ELF-1 (cell line): ENCODE results near the gene GALNT4.

Source experiments
- DNase-seq: peaks from one replicate; pipeline ENCODE4 v3.0.0-alpha.2; 2016; ENCODE audit warnings: low read depth, low spot score

GALNT4 gene

DNA sequence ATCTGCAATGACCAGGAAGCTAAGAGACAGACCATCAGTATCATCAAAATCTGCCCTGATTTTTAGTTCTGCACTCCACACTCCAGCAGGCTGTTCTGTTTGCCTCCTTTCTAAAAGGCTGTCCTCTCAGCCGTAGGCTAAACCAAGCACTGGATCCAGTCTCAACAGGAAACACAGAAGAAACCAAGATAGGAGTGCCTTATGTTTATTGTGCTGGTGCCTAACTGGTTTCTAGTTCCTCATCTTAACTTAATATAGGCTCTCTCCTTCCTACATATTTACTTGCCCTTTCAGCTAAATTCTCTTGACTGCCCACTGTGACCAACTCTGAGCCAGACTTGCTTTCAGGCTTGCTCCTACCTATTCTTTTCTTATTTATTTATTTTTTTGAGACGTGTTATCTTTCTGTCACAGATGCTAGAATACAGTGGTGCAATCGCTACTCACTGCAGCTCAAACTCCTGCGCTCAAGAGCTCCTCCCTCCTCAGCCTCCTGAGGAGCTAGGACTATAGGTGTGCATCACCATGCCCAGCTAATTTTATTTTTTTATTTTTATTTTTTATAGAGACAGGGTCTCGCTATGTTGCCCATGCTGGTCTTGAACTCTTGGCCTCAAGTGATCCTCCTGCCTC, 30.8 kb downstream of the GALNT4 start:
- no peak for DNase-seq

- DNase-seq, result no peak
Observed at GRCh38 chr12:89492883-89493282, 31.7 kb downstream of the GALNT4 start.

- DNase-seq, result no peak
Observed at GRCh38 chr12:89490922-89491321, 33.7 kb downstream of the GALNT4 start.

DNA sequence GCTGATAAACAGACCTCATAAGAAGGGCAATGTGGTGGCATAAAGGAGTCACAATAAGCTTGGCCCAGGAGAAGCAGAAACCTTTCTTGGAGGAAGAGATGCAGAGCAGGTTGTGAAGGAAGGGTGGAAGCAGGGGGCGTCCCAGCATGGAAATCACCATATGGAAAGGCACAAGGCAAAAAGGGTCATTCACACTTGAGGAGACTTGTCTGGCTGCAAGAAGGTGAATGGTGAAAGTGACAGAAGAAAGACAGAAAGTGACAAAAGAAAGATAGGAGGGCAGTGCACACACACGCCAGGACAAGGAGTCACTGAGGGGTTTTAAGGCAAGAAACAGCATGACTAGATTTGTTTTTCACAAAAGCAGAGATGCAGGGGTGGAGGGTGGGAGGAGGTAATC, 38.3 kb downstream of the GALNT4 start:
- DNase-seq, result no peak

GRCh38 chr12:89484470-89484869, 40.1 kb downstream of the GALNT4 start:
- no peak for DNase-seq

GRCh38 chr12:89481213-89481914, 43.2 kb downstream of the GALNT4 start:
- no peak for DNase-seq

- DNase-seq, result no peak
Observed at GRCh38 chr12:89479982-89480381, 44.6 kb downstream of the GALNT4 start.

- no peak for DNase-seq
Observed at GRCh38 chr12:89477633-89478279, 46.8 kb downstream of the GALNT4 start.

DNA sequence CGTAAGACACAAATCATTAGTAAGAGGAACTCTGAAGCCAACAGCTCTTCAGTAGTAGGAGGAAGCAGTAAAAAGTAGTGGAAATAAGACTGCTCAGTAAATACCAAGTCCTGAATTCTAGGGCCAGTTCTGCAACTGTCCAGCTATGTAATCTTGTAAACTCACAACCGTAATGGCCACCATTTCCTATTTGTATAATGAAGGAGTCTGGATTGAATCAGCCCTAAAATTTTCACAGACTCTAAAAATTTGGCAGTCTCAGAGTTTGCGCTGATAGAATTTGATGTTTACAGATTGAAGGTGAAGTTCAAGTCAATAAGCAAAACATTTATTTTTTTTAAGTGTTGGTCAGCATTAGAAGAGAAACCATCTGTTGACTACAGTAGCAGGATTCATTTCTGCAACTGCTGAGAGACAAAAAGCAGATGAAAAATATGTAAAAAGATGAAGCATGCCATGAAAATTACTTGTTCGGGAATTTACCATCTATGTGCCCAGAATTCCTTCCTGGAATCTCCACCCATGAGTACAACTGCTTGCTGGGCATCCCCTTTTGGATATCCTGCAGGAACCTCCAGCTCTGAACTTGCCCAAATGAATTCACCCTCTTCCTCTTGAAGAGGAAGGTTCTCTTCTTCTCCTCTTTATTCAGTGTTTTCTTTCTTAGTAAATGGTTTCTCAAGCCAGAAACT, 47.5 kb downstream of the GALNT4 start:
- DNase-seq, result no peak

DNA sequence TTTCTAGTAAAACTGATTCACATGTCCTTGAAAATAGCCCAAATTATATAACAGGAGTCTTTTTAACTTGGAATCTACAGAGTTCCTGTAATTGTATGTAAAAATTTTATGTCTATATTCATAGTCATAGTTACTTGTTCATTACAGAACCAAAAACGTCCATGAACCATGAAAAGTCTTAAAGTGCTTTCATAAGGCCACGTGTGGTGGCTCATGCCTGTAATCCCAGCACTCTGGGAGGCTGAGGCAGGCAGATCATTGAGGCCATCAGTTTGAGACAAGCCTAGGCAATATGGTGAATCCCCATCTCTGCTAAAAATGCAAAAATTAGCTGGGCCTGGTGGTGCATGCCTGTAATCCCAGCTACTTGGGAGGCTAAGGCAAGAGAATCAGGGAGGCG, 48.4 kb downstream of the GALNT4 start:
- no peak for DNase-seq

GRCh38 chr12:89475203-89475990, 49.2 kb downstream of the GALNT4 start:
- no peak for DNase-seq

DNA sequence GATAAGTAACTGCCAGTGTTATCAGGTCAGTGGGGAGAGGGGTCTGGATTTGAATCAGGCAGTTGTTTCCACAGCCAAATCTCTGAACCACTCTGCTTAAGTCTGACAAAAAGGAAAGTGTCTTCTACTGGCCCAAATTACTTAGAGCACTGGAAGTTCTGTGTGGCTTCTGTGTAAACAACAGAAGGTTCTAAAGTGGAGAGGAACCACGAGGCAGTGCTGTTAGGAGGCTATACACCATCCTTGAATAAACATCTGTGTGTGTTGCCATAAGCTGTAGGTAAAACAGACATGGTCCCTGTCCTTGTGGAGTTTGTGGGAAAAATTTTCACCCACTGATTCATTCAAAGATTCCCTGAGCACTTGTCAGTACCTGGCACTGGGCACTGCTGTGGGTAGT, 50.0 kb downstream of the GALNT4 start:
- DNase-seq, result no peak
